Body of pancreas (tissue), 4 donors: ENCODE data around the gene CCDC13. TPM values are rescaled to one million over a fixed set of nuclear protein-coding genes. Genes with fewer than 3 reads are reported as not detected.

ENCODE experiments used
- ATAC-seq: fragments of 150-250 bp; one replicate; pipeline ENCODE4 v1.9.1; 2016
- DNase-seq, 4 donors: peaks; one replicate each; pipeline ENCODE4 v3.0.0-alpha.2; 2019
- H3K27ac ChIP-seq, 4 donors: fragments of 200-600 bp; sonication (generic); 1 replicate in 3 of 4; 2 replicates in 1 of 4; pipeline versions ENCODE4 v1.5.1 to v1.6.1; 2016 to 2019; ENCODE audit warnings: mild to moderate bottlenecking in 1 of 4, mixed read lengths in 1 of 4, moderate library complexity in 1 of 4
- H3K27me3 ChIP-seq, 2 donors: fragments of 200-600 bp; sonication (generic); one replicate each; pipeline ENCODE4 v1.6.0; 2016; ENCODE audit warnings: mild to moderate bottlenecking in 1 of 2
- H3K36me3 ChIP-seq, 2 donors: fragments of 200-600 bp; sonication (generic); replicated peaks in 1 of 2; 2 replicates each; pipeline ENCODE4 v1.5.1; 2016; ENCODE audit warnings: low read depth in 2 of 2; ENCODE audit not compliant: insufficient read depth in 1 of 2
- H3K4me1 ChIP-seq: fragments of 200-600 bp; sonication (generic); one replicate; pipeline ENCODE4 v1.6.0; 2016
- H3K4me3 ChIP-seq, 2 donors: fragments of 200-600 bp; sonication (generic); 1 replicate in 1 of 2; 2 replicates in 1 of 2; pipeline ENCODE4 v1.5.1; 2016 to 2019
- H3K9me3 ChIP-seq, 3 donors: fragments of 200-600 bp; sonication (generic); 1 replicate in 2 of 3; 2 replicates in 1 of 3; pipeline ENCODE4 v1.5.1; 2016
- CTCF ChIP-seq, 7 experiments: fragments of 450-650 bp in 4 of 7; fragments of 200-600 bp in 3 of 7; sonication (generic) in 3 of 7; IDR thresholded peaks; one replicate each; pipeline ENCODE4 v1.5.1; 2016 to 2019; ENCODE audit warnings: antibody characterized with exemption in 7 of 7
- POLR2A ChIP-seq, 3 donors: fragments of 450-650 bp; IDR thresholded peaks; one replicate each; pipeline ENCODE4 v1.6.1; 2016; ENCODE audit warnings: antibody characterized with exemption in 3 of 3, mild to moderate bottlenecking in 2 of 3
- WGBS, 2 donors: methylation state at CpG; one replicate each; pipeline ENCODE4 v1.1.5; 2017; 5-methylcytosine and 5-hydroxymethylcytosine counted together
- intact Hi-C: fragments of 100-400 bp; cut with DNase I; formaldehyde crosslinking; loops from one replicate; pipeline ENCODE4 v1.15.1; 2023
- total RNA-seq, 2 donors: library from RNA; depleted of rRNA; stranded (reverse); fragments of >200 nt; gene quantifications; one replicate each; pipeline ENCODE4 v1.1.0, GENCODE V29; 2016

CCDC13 gene
- total RNA-seq, 2 donors from 2014 or later: 3.9 to 6.3 TPM

- no peaks in the 10 kb centered on the region for H3K9me3 ChIP-seq
- no peak overlapping the region for H3K27ac ChIP-seq
- intact Hi-C loops: no loop called here
- H3K27me3 ChIP-seq: no peaks in the 10 kb centered on the region
- no peaks in the 10 kb centered on the region for H3K36me3 ChIP-seq
- no peak for ATAC-seq
- TF ChIP-seq CTCF (IDR thresholded peaks at IDR 0.05) (no peak), POLR2A (IDR thresholded peaks at IDR 0.05) (no peak)
- WGBS, 2 donors: 74 to 82% methylated on average over 2 to 3 of the region's 3 CpGs
- DNase-seq: no peak
- no peak overlapping the region for H3K4me3 ChIP-seq
- peaks cover 12% of the 10 kb centered on the region for H3K4me1 ChIP-seq
These were observed 42.2 kb downstream of the CCDC13 start for GRCh38 chr3:42730706-42731420.

GRCh38 chr3:42730294-42730693 is 42.8 kb downstream of the CCDC13 start:
- WGBS, 2 donors: 81% methylated on average over 8 to 11 of the region's 11 CpGs
- DNase-seq (no peak), ATAC-seq (no peak)
- peaks cover 12% of the 10 kb centered on the region for H3K4me1 ChIP-seq
- no peaks in the 10 kb centered on the region for H3K27me3 ChIP-seq
- no peaks in the 10 kb centered on the region for H3K36me3 ChIP-seq
- TF ChIP-seq CTCF (IDR thresholded peaks at IDR 0.05) (no peak), POLR2A (IDR thresholded peaks at IDR 0.05) (no peak)
- H3K4me3 ChIP-seq: no peak overlapping the region
- no peak overlapping the region for H3K27ac ChIP-seq
- intact Hi-C loops: no loop called here
- H3K9me3 ChIP-seq: no peaks in the 10 kb centered on the region

- H3K4me3 ChIP-seq: no peak overlapping the region
- H3K4me1 ChIP-seq: peaks cover 12% of the 10 kb centered on the region
- DNase-seq (no peak), ATAC-seq (no peak)
- no peaks in the 10 kb centered on the region for H3K9me3 ChIP-seq
- no peak overlapping the region for H3K27ac ChIP-seq
- no peaks in the 10 kb centered on the region for H3K36me3 ChIP-seq
- intact Hi-C loops: no loop called here
- WGBS, 2 donors: 62 to 71% methylated on average over 6 of the region's 6 CpGs
- no peak for TF ChIP-seq CTCF (IDR thresholded peaks at IDR 0.05)
- TF ChIP-seq POLR2A (IDR thresholded peaks at IDR 0.05): no peak
- no peaks in the 10 kb centered on the region for H3K27me3 ChIP-seq
These were observed 43.5 kb downstream of the CCDC13 start for GRCh38 chr3:42729404-42730145.

GRCh38 chr3:42728668-42729364 is 44.2 kb downstream of the CCDC13 start:
- no peaks in the 10 kb centered on the region for H3K9me3 ChIP-seq
- H3K4me1 ChIP-seq: peaks cover 12% of the 10 kb centered on the region
- H3K4me3 ChIP-seq: no peak overlapping the region
- no peaks in the 10 kb centered on the region for H3K27me3 ChIP-seq
- no peak overlapping the region for H3K27ac ChIP-seq
- no peak for ATAC-seq
- intact Hi-C loops: no loop called here
- no peak for DNase-seq
- TF ChIP-seq POLR2A (IDR thresholded peaks at IDR 0.05) (no peak), CTCF (IDR thresholded peaks at IDR 0.05) (no peak)
- WGBS, 2 donors: 67 to 82% methylated on average over 3 of the region's 3 CpGs
- no peaks in the 10 kb centered on the region for H3K36me3 ChIP-seq
